NCI-H1048 (cell line): Measurements from ENCODE around the gene ARSH.
"Not testable (repeated sequence)": the region's sequence is repeated elsewhere in the genome, so short reads cannot be mapped to it uniquely, and the experiment has no call there.

Experiments
- DNase-seq: peaks from one replicate; lab custom pipeline; 2025; lab: John Stamatoyannopoulos, UW

ARSH gene

DNA sequence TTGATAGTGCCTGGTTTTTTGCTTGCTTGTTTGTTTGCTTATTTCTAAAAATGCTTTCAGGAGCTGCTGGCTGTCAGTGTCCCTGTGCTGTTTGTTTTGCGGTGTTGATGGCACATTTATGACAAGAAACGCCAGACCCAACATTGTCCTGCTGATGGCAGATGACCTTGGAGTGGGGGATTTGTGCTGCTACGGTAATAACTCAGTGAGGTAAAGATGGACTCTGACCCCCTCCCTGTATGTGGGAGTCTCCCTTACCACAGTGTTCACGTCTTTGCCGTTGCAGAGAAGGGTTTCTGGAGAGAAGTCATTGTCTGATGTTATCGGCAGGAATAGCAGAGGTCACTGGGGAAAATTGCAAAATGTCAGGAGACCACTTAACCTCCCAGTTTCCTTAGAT is at the start of gene ARSH:
TSS of gene ARSH (plus strand) at position 52 of the 400 bp plus-strand sequence. CDS start at position 119, 67 bp downstream.
- DNase-seq = no peak

DNA sequence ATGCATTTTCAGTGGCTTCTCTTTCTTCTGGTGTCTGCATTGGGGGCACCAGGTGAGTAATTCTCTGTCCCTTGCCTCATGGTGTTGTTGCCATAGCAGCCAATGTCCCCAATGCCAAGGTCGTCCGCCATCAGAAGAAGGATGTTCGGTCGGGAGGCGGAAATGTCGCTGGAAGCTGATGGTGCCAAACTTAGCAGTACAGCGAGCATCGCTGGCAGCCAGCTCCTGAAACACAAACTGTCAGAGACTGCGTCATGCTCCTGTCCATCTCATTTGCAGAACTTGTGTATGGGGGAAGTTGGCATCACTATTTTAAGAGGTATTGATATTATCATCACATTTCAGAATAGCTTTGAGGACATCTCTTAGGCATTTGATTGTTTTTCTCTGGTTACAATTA is 48.1 kb upstream of the ARSH start:
- DNase-seq = no peak

DNA sequence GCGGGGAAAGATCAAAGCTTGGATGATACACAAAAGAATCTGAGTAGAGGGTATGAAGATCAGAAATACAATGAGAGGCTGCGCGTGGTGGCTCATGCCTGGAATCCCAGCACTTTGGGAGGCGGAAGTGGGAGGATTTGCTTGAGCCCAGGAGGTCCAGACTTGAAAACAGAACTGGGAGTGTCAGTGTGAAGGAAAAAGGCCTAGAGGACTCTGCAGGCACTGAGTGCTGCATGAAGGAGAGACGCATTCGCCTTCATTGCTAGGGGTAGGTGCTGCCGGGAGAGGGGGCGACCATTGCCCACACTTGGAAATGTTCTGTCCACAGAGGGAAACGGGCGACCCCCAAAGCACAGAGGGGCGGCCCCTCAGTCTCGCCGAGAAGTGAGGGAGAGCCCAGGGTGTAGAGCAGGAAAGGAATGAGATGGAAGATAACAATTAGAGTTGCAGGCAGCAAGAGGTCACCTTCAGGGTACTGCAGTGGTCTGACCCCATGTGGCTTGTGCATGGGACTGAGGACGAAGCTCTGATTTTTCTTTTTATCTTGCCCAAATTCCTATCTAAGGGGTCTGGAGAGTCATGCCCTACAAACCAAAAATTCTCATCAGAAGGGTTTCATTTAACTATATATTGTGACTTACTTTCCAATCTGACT is 45.4 kb upstream of the ARSH start:
- no peak for DNase-seq

GRCh38 chrX:2962381-2962780 is 44.0 kb upstream of the ARSH start:
- no peak for DNase-seq

- not testable (repeated sequence) for DNase-seq
Observed at GRCh38 chrX:2963449-2963848, 42.9 kb upstream of the ARSH start.

- not testable (repeated sequence) for DNase-seq
Observed at GRCh38 chrX:2963992-2964794, 42.2 kb upstream of the ARSH start.

DNA sequence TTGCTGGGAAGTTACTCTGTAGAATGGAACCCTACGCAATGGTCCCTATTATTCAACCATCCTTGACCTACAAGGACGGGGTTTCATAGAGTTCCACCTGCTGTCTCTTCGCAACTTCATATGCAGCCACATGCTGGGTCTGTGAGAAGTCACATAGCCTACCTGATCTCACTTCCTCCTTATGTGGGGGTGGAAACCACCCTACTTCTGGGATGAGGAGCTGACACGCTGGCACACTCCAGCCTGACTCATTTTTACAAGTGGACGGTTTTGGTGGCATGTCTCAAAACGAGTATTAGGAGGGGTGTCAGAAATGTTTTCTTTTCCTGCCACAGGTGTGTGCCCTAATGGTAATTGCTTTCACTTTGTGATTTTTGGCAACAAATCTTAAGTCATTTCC is 40.4 kb upstream of the ARSH start:
- DNase-seq = no peak

GRCh38 chrX:2967012-2967411 is 39.3 kb upstream of the ARSH start:
- no peak for DNase-seq

DNA sequence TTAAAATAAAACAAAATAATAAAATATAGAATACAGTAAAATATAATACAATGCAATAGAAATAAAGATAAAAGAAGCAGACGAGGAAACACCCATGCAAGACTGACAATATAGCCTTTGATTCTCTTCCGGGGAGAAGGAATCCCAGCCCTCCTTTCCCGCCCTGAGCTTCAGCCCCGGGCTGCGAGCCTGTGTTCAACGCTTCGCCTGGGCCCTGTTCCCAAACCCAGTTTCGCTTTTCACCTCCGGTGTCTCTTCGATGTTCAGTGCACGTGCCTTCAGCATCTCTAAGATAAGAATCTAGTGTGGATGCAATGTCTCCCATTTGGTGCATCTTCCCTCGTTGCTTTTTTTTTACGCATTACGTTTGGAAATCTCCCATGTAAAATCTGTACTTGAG is 38.8 kb upstream of the ARSH start:
- DNase-seq = no peak

- no peak for DNase-seq
Observed at GRCh38 chrX:2967998-2968909, 38.1 kb upstream of the ARSH start.

- DNase-seq = no peak
Observed at GRCh38 chrX:2969021-2969420, 37.3 kb upstream of the ARSH start.

DNA sequence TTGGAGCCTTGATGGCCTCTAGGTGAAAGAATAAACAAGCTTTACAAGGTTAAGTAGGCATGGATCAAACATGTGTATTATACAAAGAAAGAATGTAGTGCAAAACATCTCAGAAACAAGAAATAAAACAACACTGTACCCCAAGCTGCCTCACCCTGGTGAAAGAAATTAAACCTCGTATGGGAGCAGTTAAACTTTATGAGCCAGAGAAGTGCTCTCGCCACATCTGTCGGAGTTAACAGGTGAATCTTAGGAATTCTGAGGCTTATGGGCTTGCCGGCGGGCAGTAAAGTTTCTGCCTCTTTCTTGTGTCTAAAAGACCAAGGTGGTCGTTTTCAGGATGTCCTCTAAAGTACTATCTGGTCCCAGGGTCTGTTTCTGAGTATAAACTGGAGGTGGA is 34.0 kb upstream of the ARSH start:
- DNase-seq = no peak

DNA sequence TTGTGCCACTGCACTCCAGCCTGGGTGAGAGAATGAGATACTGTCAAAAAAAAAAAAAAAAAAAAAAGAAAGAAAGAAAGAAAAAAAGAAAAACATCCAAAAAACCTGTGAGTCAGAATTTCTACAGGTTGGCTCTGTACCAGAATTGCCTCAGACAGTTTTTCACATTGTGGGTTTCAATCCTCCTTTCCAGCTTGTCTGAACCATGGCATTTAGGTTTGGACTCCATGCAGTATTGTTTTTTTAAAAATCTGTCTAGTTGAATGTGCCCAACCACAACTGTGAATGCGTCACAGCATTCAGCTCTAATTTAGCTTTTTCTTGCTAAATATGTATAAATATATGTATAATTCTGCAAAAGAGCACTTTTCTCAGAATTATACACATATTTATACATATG is 31.4 kb upstream of the ARSH start:
- no peak for DNase-seq

DNA sequence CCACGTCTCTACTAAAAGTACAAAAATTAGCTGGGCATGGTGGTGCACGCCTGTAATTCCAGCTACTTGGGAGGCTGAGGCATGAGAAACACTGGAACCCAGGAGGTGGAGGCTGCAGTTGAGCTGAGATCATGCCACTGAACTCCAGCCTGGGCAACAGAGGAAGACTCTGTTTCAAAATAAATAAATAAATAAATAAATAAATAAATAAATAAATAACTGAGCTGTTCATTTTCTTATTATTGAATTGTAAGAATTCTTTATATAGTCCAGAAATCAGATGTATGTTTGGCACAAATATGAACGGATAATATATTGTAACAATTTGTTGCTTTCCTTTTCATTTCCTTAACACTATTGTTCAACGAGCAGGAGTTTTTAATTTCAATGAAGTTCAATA is 27.7 kb upstream of the ARSH start:
- DNase-seq = not testable (repeated sequence)

DNA sequence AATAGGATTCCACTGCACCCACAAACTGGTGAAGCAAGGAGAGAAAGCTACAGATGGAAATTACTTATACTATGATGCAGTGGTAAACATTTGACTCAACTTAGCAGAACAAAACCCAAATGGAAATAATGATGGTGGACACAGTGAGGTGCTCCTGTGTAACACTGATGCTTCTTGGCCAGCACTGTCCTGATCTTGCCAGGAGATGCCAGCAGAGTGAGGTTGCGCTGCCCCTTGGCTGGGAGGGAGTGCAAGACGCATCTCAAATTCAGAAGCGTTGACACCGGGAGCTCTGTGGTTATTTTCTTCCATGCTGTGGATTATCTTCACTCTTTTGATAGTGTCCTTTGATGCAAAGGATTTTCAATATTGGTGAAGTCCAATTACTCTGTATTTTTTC is 22.0 kb upstream of the ARSH start:
- DNase-seq = no peak

DNA sequence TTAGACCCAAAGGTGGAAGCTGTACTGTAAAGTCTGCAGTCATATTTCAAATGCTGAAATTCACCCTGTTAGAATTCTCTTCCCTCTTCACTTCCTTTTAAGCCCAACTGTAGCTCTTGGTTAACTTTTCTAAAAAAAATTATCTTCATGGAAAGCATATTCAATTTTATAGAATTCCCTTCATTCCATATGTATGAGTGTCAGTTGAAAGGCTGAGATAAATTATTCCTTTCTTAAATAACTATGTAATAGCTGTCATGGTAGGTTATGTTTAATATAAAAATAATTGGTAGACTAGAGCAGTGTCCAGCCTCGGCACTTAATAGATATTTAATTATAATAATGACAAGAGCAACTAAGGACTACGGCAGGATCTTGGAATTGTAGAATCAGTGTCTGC is 16.8 kb upstream of the ARSH start:
- no peak for DNase-seq

- DNase-seq = no peak
Observed at GRCh38 chrX:3010532-3010931, 4.2 kb downstream of the ARSH start.

GRCh38 chrX:3017492-3017891 is 11.1 kb downstream of the ARSH start:
- DNase-seq = no peak

DNA sequence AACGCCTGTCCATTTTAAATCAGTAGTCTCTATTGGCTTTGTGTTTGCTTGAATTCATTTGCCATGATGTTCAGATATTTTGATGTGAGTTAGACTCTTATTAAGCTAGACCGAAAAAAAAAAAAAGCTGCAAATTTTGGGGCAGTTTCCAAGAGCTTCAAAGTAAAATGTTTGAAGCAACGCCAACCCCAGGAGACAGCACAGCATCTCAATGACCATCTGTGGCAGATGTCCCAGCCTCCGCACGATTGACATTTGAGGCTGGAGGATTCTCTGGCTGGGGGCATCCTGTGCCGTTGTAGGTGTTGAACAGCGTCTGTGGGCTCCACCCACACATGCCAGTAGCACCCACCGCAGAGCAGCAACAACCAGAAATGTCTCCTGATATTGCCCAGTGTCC is 17.8 kb downstream of the ARSH start:
- no peak for DNase-seq

DNA sequence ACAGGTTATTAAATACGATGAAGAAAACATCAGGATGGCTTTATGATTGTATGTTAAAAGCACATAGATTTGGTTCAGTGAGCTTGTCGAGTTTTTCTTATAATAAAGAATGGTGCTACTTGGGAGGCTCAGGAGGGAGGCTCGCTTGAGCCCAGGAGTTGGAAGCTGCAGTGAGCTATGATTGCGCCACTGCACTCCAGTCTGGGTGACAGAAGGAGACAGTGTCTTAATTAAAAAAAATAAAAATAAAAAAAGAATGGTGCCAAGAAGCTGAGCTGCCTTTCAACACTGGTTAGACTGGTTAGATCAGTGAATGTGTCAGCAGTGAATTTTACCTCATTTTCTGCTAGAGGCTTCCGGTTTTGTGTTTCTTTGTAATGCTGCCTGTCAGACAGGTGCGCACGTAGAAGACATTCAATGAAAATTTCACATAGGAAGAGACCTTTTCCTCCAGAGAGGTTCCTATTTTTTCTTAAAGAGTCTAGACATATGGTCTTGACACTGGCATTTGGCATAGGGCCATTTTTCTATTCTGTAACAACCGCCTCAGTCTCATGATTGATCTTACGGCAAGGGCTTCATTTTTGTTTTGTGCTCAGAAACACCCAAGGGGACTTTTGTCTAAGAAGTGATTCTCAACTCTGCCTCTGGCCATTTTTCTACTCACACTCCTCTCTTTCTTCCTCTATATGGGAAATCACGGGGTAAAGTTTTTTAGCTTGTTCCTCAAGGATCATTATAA is 19.9 kb downstream of the ARSH start:
- DNase-seq = no peak

DNA sequence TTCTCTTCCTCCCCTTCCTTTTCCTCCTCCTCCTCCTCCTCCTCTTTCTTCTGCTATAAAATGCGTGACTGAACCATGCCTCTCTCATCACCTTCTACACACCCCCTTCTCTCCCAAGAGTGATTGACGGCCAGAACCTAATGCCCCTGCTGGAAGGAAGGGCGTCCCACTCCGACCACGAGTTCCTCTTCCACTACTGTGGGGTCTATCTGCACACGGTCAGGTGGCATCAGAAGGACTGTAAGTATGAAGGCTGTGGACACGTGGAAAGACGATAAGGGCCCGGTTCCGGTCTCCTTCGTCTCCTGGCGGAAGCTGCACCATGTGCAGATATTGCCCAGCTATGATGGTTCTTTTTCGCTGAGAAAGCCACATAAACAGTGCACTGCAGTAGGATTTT is 22.8 kb downstream of the ARSH start:
- DNase-seq = no peak

DNA sequence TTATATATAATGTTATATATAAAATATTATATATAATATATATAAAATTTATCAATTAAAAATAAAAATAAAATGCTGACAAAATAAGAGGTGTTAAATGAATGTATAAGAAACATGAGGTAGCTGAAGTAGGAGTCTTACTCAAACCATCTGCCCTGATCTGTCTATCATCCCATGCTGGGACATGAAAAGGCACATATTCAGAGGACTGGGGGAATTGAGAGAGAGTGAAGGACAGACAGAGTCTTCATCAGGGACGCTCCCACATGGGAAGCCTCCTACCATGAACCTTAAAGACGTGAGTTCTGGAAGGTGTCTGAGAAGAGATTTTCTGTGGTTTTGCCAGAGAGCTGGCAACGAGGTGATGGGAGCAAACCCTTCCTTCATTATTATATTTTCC is 30.9 kb downstream of the ARSH start:
- no peak for DNase-seq
